HL-60 (cell line): ENCODE measurements around the gene SERINC2.
"Not testable (repeated sequence)": the region's sequence is repeated elsewhere in the genome, so short reads cannot be mapped to it uniquely, and the experiment has no call there.

Experiments used
- DNase-seq, 2 experiments: peaks; one replicate each; pipeline ENCODE4 v3.0.0-alpha.2; 2010 to 2020; ENCODE audit warnings: low read depth in 1 of 2, low spot score in 1 of 2
- H3K27ac ChIP-seq: fragments of 250-450 bp; sonication (Bioruptor Pico); replicated peaks from 2 replicates; pipeline ENCODE4 v1.5.1; 2020; ENCODE audit warnings: mild to moderate bottlenecking, moderate library complexity
- H3K27me3 ChIP-seq: fragments of 250-450 bp; sonication (Bioruptor Pico); 2 replicates; pipeline ENCODE4 v1.5.1; 2021; ENCODE audit warnings: mild to moderate bottlenecking, moderate library complexity; ENCODE audit not compliant: insufficient read depth, poor library complexity, severe bottlenecking
- H3K4me3 ChIP-seq: replicated peaks from 2 replicates; pipeline ENCODE4 v1.5.1; 2011; ENCODE audit warnings: mild to moderate bottlenecking, control low read depth, low read length; ENCODE audit not compliant: insufficient read depth
- GABPA ChIP-seq: IDR thresholded peaks from 2 replicates; pipeline ENCODE4 v1.6.1; 2012; ENCODE audit warnings: low read depth
- POLR2AphosphoS5 ChIP-seq: IDR thresholded peaks from 2 replicates; pipeline ENCODE4 v1.6.1; 2012; ENCODE audit warnings: low read depth
- SPI1 ChIP-seq: IDR thresholded peaks from 2 replicates; pipeline ENCODE4 v1.6.1; 2012; ENCODE audit warnings: low read depth, mild to moderate bottlenecking, borderline replicate concordance
- TF ChIP-seq, protein P1 (sequence below): IDR thresholded peaks from one replicate; pipeline ENCODE4 v1.5.1; 2011; ENCODE audit warnings: low read length, control low read depth, inconsistent platforms; ENCODE audit not compliant: insufficient read depth
- TF ChIP-seq, protein P2 (sequence below): IDR thresholded peaks from 2 replicates; pipeline ENCODE4 v1.6.1; 2012; ENCODE audit warnings: low read depth; ENCODE audit not compliant: insufficient replicate concordance

SERINC2 gene

DNA sequence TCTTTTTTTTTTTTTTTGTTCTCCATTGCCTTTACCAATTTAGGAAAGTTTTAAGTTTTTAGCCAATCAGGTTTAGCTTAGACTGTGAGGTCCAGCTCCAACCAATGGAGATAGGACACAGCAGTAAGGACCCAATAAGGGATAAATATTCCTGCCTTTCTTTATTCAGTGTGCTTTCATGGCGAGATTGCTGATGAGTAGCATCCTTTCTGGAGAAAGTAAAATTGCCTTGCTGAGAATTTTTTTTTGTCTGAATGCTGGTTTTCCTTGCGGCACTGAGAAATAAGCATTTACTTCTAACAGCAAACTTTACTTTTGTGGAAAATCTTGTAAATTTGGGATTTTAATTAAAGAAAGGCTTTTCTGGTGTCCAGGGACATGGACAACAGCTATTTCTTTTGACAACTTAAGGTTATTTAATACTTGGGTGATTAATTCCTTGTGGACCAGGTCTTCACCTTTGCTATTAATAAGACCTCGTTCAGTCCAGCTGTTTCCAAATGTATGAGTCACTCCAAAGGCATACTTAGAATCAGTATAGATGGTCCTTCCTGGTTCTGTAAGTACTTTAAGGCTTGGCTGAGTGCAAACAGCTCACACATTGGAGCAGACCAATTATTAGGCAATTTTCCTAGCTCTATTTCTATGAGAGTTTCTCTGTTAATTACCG lies 54.1 kb downstream of the SERINC2 start:
- Histone ChIP-seq H3K4me3 (no peak overlapping the region), H3K27me3 (no peaks in the 10 kb centered on the region), H3K27ac (no peak overlapping the region)
- no peak for TF ChIP-seq GABPA
- TF ChIP-seq SPI1 = peak; percentile 19; the same call in 1 of the 2 replicates
- peak in 1 of 2 experiments; percentile 28 for DNase-seq

DNA sequence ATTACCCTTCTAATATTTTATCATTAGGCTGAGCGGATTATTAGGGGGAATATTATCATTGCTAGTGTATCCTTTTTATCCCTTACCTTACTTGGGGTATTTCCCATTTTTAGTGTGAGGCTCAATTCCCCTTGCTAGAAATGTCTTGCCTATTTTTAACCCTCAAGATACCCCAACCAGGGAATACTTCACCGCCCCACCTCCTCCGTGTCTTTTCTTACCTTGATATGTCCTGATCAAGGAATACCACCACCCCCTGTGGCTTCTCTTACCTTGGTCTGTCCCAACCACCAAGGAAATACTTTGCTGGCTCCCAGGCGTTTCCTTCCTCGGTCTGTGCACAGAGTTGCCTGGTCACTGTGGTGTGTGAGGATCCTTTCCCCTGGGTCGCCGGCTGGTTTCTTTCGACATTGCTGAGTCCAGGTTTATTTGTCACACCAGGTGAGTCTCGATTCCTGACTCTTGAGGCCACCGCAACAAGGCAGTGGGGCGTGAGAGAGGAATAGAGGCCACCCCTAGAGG lies 57.8 kb downstream of the SERINC2 start:
- H3K4me3 ChIP-seq = no peak overlapping the region
- H3K27ac ChIP-seq = no peak overlapping the region
- no peaks in the 10 kb centered on the region for H3K27me3 ChIP-seq
- TF ChIP-seq POLR2AphosphoS5 (no peak), SPI1 (no peak), GABPA (no peak)
- TF ChIP-seq, protein P1, sequence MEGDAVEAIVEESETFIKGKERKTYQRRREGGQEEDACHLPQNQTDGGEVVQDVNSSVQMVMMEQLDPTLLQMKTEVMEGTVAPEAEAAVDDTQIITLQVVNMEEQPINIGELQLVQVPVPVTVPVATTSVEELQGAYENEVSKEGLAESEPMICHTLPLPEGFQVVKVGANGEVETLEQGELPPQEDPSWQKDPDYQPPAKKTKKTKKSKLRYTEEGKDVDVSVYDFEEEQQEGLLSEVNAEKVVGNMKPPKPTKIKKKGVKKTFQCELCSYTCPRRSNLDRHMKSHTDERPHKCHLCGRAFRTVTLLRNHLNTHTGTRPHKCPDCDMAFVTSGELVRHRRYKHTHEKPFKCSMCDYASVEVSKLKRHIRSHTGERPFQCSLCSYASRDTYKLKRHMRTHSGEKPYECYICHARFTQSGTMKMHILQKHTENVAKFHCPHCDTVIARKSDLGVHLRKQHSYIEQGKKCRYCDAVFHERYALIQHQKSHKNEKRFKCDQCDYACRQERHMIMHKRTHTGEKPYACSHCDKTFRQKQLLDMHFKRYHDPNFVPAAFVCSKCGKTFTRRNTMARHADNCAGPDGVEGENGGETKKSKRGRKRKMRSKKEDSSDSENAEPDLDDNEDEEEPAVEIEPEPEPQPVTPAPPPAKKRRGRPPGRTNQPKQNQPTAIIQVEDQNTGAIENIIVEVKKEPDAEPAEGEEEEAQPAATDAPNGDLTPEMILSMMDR = no peak
- TF ChIP-seq, protein P2, sequence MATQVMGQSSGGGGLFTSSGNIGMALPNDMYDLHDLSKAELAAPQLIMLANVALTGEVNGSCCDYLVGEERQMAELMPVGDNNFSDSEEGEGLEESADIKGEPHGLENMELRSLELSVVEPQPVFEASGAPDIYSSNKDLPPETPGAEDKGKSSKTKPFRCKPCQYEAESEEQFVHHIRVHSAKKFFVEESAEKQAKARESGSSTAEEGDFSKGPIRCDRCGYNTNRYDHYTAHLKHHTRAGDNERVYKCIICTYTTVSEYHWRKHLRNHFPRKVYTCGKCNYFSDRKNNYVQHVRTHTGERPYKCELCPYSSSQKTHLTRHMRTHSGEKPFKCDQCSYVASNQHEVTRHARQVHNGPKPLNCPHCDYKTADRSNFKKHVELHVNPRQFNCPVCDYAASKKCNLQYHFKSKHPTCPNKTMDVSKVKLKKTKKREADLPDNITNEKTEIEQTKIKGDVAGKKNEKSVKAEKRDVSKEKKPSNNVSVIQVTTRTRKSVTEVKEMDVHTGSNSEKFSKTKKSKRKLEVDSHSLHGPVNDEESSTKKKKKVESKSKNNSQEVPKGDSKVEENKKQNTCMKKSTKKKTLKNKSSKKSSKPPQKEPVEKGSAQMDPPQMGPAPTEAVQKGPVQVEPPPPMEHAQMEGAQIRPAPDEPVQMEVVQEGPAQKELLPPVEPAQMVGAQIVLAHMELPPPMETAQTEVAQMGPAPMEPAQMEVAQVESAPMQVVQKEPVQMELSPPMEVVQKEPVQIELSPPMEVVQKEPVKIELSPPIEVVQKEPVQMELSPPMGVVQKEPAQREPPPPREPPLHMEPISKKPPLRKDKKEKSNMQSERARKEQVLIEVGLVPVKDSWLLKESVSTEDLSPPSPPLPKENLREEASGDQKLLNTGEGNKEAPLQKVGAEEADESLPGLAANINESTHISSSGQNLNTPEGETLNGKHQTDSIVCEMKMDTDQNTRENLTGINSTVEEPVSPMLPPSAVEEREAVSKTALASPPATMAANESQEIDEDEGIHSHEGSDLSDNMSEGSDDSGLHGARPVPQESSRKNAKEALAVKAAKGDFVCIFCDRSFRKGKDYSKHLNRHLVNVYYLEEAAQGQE = no peak
- no peak for DNase-seq

DNA sequence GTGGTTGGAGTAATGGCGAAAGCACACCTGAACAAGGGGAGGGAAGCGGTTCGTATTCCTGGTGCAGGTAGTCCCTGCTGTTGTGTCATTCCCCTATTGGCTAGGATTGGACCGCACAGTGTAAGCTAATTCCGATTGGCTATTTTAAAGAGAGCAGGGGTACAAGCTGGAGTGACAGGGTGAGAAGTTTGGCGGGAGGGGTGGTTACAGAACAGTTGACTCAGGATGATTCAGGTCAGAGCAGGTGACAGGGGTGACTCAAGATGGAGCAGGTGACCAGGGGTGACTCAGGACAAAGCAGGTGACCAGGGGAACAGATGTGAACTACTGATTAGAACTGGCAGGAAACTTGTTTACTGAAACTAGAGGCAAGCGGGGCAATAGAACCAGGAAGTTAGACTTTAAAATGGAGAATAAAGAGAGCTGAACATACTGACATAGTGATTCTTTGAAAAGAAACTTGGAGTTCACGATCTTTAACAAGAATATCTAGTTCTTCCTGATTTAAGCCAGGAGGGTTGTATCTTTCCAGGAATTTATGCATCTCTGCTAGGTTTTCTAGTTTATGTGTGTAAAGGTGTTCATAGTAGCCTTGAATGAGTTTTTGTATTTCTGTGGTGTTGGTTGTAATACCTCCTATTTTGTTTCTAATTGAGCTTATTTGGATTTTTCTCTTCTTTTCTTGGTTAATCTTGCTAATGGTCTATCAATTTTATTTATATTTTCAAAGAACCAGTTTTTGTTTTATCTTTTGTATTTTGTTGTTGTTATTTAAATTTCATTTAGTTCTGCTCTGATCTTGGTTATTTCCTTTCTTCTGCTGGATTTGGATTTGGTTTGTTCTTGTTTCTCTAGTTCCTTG lies 58.7 kb downstream of the SERINC2 start:
- DNase-seq, H3K4me3 ChIP-seq, H3K27ac ChIP-seq: not testable (repeated sequence)

DNA sequence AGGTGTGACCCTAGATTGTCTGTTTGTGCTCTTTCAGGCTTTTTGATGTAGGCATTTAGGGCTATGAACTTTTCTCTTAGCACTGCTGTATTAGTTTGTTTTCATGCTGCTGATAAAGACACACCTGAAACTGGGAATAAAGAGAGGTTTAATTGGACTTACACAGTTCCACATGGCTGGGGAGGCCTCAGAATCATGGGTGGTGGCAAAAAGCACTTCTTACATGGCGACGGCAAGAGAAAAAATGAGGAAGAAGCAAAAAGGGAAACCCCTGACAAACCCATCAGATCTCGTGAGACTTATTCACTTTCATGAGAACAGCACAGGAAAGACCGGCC lies 59.3 kb downstream of the SERINC2 start:
- H3K27me3 ChIP-seq, H3K27ac ChIP-seq, H3K4me3 ChIP-seq: not testable (repeated sequence)
- TF ChIP-seq SPI1 = peak; percentile 23; the same call in 1 of the 2 replicates
- peak in 1 of 2 experiments; percentile 26 for DNase-seq

More for the DNA sequence above, 58.7 kb downstream of the SERINC2 start:
- H3K27me3 ChIP-seq = not testable (repeated sequence)

DNA sequence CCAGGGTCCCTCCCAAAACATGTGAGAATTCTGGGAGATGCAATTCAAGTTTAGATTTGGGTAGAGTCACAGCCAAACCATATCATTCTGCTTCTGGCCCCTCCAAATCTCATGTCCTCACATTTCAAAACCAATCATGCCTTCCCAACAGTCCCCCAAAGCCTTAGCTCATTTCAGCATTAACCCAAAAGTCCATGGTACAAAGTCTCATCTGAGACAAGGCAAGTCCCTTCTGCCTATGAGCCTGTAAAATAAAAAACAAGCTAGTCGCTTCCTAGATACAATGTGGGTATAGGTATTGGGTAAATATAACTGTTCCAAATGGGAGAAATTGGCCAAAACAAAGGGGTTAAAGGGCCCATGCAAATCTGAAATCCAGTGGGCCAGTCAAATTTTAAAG lies 59.7 kb downstream of the SERINC2 start:
- DNase-seq, H3K27ac ChIP-seq: not testable (repeated sequence)

DNA sequence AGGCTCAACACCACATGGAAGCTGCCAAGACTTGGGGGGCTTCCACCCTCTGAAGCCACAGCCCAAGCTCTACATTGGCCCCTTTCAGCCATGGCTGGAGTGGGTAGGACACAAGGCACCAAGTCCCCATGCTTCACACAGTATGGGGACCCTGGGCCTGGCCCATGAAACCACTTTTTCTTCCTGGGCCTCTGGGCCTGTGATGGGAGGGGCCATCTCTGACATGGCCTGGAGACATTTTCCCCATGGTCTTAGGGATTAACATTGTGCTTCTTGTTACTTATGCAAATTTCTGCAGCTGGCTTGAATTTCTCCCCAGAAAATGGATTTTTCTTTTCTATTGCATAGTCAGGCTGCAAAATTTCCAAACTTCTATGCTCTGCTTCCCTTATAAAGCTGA lies 60.5 kb downstream of the SERINC2 start:
- not testable (repeated sequence) for H3K4me3 ChIP-seq, H3K27me3 ChIP-seq, H3K27ac ChIP-seq, DNase-seq

More for the DNA sequence above, 59.7 kb downstream of the SERINC2 start:
- not testable (repeated sequence) for H3K27me3 ChIP-seq, H3K4me3 ChIP-seq

DNA sequence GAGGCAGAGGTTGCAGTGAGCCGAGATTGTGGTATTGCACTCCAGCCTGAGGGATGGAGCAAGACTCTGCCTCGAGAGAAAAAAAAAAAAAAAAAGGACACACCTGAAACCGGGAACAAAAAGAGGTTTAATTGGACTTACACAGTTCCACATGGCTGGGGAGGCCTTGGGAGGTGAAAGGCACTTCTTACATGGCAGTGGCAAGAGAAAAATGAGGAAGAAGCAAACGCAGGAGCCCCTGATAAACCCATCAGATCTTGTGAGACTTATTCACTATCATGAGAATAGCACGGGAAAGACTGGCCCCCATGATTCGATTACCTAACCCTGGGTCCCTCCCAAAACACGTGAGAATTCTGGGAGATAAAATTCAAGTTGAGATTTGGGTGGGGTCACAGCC lies 61.6 kb downstream of the SERINC2 start:
- not testable (repeated sequence) for H3K4me3 ChIP-seq, DNase-seq, H3K27ac ChIP-seq, H3K27me3 ChIP-seq
